SU-DHL-6 (cell line): ENCODE data around the gene ZNF213.

Experiments used
- H2AFZ ChIP-seq: fragments of 200-600 bp; sonication (generic); 2 replicates; pipeline ENCODE4 v1.6.1; 2014; ENCODE audit warnings: low read depth, mild to moderate bottlenecking, moderate library complexity, mixed read lengths, antibody characterized with exemption, low read length; ENCODE audit not compliant: severe bottlenecking
- H3F3A ChIP-seq: fragments of 200-600 bp; shearing (Covaris generic); 2 replicates; pipeline ENCODE4 v1.6.0; 2016; ENCODE audit warnings: antibody characterized with exemption, mild to moderate bottlenecking; ENCODE audit not compliant: insufficient read depth
- H3K27ac ChIP-seq: fragments of 200-600 bp; sonication (generic); 2 replicates; pipeline ENCODE4 v1.5.1; 2016; ENCODE audit warnings: low read depth, mild to moderate bottlenecking, low read length, moderate library complexity, mixed read lengths
- H3K27me3 ChIP-seq: fragments of 200-600 bp; sonication (generic), shearing (Covaris generic); 2 replicates; pipeline ENCODE4 v1.6.0; 2014; ENCODE audit warnings: mild to moderate bottlenecking, low read length
- H3K36me3 ChIP-seq: fragments of 200-600 bp; sonication (generic); 2 replicates; pipeline ENCODE4 v1.6.1; 2014; ENCODE audit warnings: mild to moderate bottlenecking, low read length, mixed read lengths
- H3K4me2 ChIP-seq: fragments of 300-600, 200-600 bp; shearing (Covaris generic), sonication (generic); 2 replicates; pipeline ENCODE4 v1.6.0; 2014; ENCODE audit warnings: low read length, low read depth, mild to moderate bottlenecking; ENCODE audit not compliant: poor library complexity, severe bottlenecking
- H3K4me3 ChIP-seq: fragments of 200-600 bp; sonication (generic); 2 replicates; pipeline ENCODE4 v1.5.1; 2014; ENCODE audit warnings: antibody characterized with exemption, low read length, mild to moderate bottlenecking, mixed read lengths; ENCODE audit not compliant: insufficient read depth, poor library complexity, severe bottlenecking
- H3K79me2 ChIP-seq: fragments of 200-600 bp; sonication (generic); 2 replicates; pipeline ENCODE4 v1.6.1; 2014; ENCODE audit warnings: mild to moderate bottlenecking, low read length, moderate library complexity; ENCODE audit not compliant: insufficient read depth
- H3K9ac ChIP-seq: fragments of 200-600 bp; sonication (generic); 2 replicates; pipeline ENCODE4 v1.7.0; 2014; ENCODE audit warnings: mild to moderate bottlenecking, low read length
- H3K9me2 ChIP-seq: fragments of 200-600 bp; sonication (generic); replicated peaks from 2 replicates; pipeline ENCODE4 v1.6.1; 2014; ENCODE audit warnings: low read length; ENCODE audit not compliant: insufficient read depth
- H3K9me3 ChIP-seq: fragments of 200-600 bp; sonication (generic); 2 replicates; pipeline ENCODE4 v1.6.1; 2014; ENCODE audit warnings: low read length, mixed read lengths; ENCODE audit not compliant: insufficient read depth
- H4K20me1 ChIP-seq: fragments of 200-600 bp; sonication (generic); 2 replicates; pipeline ENCODE4 v1.6.1; 2014; ENCODE audit warnings: low read depth, mild to moderate bottlenecking, antibody characterized with exemption, low read length, moderate library complexity, mixed read lengths
- CTCF ChIP-seq: fragments of 200-600 bp; sonication (generic); IDR thresholded peaks from one replicate; pipeline ENCODE4 v1.5.1; 2017; ENCODE audit warnings: antibody characterized with exemption, mild to moderate bottlenecking, low read length, moderate library complexity; ENCODE audit not compliant: insufficient read depth, poor library complexity, severe bottlenecking
- EZH2phosphoT487 ChIP-seq: fragments of 200-600 bp; sonication (generic), shearing (Covaris generic); conservative IDR thresholded peaks from 2 replicates; pipeline ENCODE4 v1.6.1; 2018; ENCODE audit warnings: mild to moderate bottlenecking, antibody characterized with exemption, low read length, moderate library complexity, mixed read lengths

Gene ZNF213

GRCh38 chr16:3089717-3090592 lies 44.9 kb upstream of the ZNF213 start:
- TF ChIP-seq CTCF (no peak), EZH2phosphoT487 (no peak)
- H4K20me1 ChIP-seq, result no peaks in the 10 kb centered on the region
- H3K4me2 ChIP-seq, result no peak overlapping the region
- H3K9ac ChIP-seq, result no peak overlapping the region
- no peak overlapping the region for H3K27ac ChIP-seq
- H3K4me3 ChIP-seq, result no peak overlapping the region
- no peaks in the 10 kb centered on the region for H3K27me3 ChIP-seq
- H2AFZ ChIP-seq, result no peak overlapping the region
- no peaks in the 10 kb centered on the region for H3F3A ChIP-seq
- no peaks in the 10 kb centered on the region for H3K36me3 ChIP-seq
- no peaks in the 10 kb centered on the region for H3K9me3 ChIP-seq
- H3K9me2 ChIP-seq, result no peaks in the 10 kb centered on the region
- H3K79me2 ChIP-seq, result no peaks in the 10 kb centered on the region

GRCh38 chr16:3091551-3091950 lies 43.3 kb upstream of the ZNF213 start:
- TF ChIP-seq CTCF (no peak), EZH2phosphoT487 (no peak)
- H3K4me2 ChIP-seq, result no peak overlapping the region
- H3K27me3 ChIP-seq, result no peaks in the 10 kb centered on the region
- H3K9me3 ChIP-seq, result no peaks in the 10 kb centered on the region
- H4K20me1 ChIP-seq, result no peaks in the 10 kb centered on the region
- no peak overlapping the region for H2AFZ ChIP-seq
- H3K9me2 ChIP-seq, result no peaks in the 10 kb centered on the region
- H3K79me2 ChIP-seq, result no peaks in the 10 kb centered on the region
- no peak overlapping the region for H3K9ac ChIP-seq
- H3F3A ChIP-seq, result no peaks in the 10 kb centered on the region
- no peak overlapping the region for H3K4me3 ChIP-seq
- H3K36me3 ChIP-seq, result no peaks in the 10 kb centered on the region
- H3K27ac ChIP-seq, result no peak overlapping the region

- H3K27me3 ChIP-seq, result no peaks in the 10 kb centered on the region
- no peak overlapping the region for H2AFZ ChIP-seq
- no peaks in the 10 kb centered on the region for H3K9me3 ChIP-seq
- H3K9me2 ChIP-seq, result no peaks in the 10 kb centered on the region
- H3F3A ChIP-seq, result no peaks in the 10 kb centered on the region
- H3K9ac ChIP-seq, result 0 out of 2 replicates have a peak overlapping the region, but pooled peaks have one; percentile 16
- no peak overlapping the region for H3K4me2 ChIP-seq
- TF ChIP-seq CTCF (no peak), EZH2phosphoT487 (no peak)
- H4K20me1 ChIP-seq, result no peaks in the 10 kb centered on the region
- H3K79me2 ChIP-seq, result no peaks in the 10 kb centered on the region
- H3K4me3 ChIP-seq, result no peak overlapping the region
- H3K27ac ChIP-seq, result no peak overlapping the region; the same call in 1 of the 2 replicates
- H3K36me3 ChIP-seq, result no peaks in the 10 kb centered on the region
Measured at GRCh38 chr16:3092501-3092941, 42.3 kb upstream of the ZNF213 start.
